IMR-90 (cell line): ENCODE measurements around the gene TRIM28.

Experiments
- BHLHE40 ChIP-seq: fragments of 150-350 bp; IDR thresholded peaks from 2 replicates; pipeline ENCODE4 v1.6.1; 2016; ENCODE audit warnings: mild to moderate bottlenecking, low read depth, low read length
- CEBPB ChIP-seq: IDR thresholded peaks from 2 replicates; pipeline ENCODE4 v1.6.1; 2012; ENCODE audit warnings: low read depth, low read length, improper control_type of control experiment
- FOS ChIP-seq: fragments of 150-350 bp; IDR thresholded peaks from 2 replicates; pipeline ENCODE4 v1.6.1; 2016; ENCODE audit warnings: low read depth, low read length
- MXI1 ChIP-seq: IDR thresholded peaks from 2 replicates; pipeline ENCODE4 v1.6.1; 2012; ENCODE audit warnings: low read depth, mild to moderate bottlenecking, low read length, moderate library complexity, borderline replicate concordance
- POLR2A ChIP-seq: IDR thresholded peaks from 2 replicates; pipeline ENCODE4 v1.6.1; 2012; ENCODE audit warnings: mild to moderate bottlenecking, low read depth, low read length
- RAD21 ChIP-seq: IDR thresholded peaks from 2 replicates; pipeline ENCODE4 v1.6.1; 2012; ENCODE audit warnings: low read length, improper control_type of control experiment
- RFX5 ChIP-seq: IDR thresholded peaks from 2 replicates; pipeline ENCODE4 v1.8.0; 2012; ENCODE audit warnings: low read depth, mild to moderate bottlenecking, low read length, moderate library complexity
- SMC3 ChIP-seq: fragments of 150-350 bp; IDR thresholded peaks from 2 replicates; pipeline ENCODE4 v1.6.1; 2016; ENCODE audit warnings: low read depth, mild to moderate bottlenecking, antibody characterized with exemption, low read length, moderate library complexity
- TF ChIP-seq, protein P1 (sequence below): conservative IDR thresholded peaks from 2 replicates; pipeline ENCODE4 v1.5.1; 2012; ENCODE audit warnings: mild to moderate bottlenecking, low read depth, low read length, improper control_type of control experiment

DNA sequence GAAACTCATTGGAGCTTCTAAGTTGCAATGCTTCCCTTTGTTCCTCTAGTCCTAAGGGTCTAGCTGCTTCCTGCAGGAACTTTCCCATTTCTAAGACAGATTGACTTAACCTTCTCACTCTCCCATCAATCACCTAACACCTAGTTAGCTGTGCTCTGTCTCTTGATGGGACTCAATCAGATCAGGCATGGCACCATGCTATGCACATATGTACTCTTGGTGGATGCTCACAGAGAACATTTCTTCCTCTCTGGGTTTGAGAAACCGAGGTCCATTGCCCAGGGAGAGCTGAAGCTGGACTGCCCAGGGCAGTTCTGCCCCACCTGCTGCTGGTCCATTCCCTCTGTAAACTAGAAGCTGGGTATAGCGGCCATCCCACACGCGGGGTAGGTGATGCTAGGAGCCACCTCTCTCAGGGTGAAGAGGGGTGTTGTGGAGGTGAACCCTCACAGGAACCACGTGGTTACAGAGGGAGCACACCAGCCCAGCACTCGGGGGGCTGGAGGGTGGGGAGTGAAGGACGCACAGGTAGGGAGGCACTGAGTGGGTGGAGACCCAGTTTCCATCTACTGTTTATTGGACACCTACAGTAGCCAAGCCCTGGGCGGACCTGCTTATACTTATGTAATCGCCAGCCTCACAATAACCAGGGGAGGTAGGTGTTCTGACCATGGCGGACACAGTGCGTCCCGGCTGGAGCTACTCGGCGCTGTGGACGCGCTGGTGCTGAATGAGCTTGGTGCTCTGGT, 17.7 kb downstream of the TRIM28 start:
- TF ChIP-seq, protein P1, sequence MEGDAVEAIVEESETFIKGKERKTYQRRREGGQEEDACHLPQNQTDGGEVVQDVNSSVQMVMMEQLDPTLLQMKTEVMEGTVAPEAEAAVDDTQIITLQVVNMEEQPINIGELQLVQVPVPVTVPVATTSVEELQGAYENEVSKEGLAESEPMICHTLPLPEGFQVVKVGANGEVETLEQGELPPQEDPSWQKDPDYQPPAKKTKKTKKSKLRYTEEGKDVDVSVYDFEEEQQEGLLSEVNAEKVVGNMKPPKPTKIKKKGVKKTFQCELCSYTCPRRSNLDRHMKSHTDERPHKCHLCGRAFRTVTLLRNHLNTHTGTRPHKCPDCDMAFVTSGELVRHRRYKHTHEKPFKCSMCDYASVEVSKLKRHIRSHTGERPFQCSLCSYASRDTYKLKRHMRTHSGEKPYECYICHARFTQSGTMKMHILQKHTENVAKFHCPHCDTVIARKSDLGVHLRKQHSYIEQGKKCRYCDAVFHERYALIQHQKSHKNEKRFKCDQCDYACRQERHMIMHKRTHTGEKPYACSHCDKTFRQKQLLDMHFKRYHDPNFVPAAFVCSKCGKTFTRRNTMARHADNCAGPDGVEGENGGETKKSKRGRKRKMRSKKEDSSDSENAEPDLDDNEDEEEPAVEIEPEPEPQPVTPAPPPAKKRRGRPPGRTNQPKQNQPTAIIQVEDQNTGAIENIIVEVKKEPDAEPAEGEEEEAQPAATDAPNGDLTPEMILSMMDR, result no peak
- TF ChIP-seq SMC3 (no peak), POLR2A (no peak), RAD21 (no peak), CEBPB (no peak), FOS (no peak), BHLHE40 (no peak), RFX5 (no peak), MXI1 (no peak)
